Esophagus muscularis mucosa (tissue), 3 donors: ENCODE results near the gene RRP8.

ENCODE experiments used
- CTCF ChIP-seq, 3 experiments: fragments of 200-600 bp in 2 of 3; fragments of 450-650 bp in 1 of 3; sonication (generic) in 2 of 3; IDR thresholded peaks; one replicate each; pipeline ENCODE4 v1.5.1; 2017 to 2019; ENCODE audit warnings: antibody characterized with exemption in 3 of 3, mild to moderate bottlenecking in 2 of 3, moderate library complexity in 1 of 3
- POLR2A ChIP-seq: fragments of 450-650 bp; IDR thresholded peaks from one replicate; pipeline ENCODE4 v1.6.1; 2017; ENCODE audit warnings: antibody characterized with exemption, moderate library complexity, mild to moderate bottlenecking, low read depth

- TF ChIP-seq CTCF (IDR thresholded peaks at IDR 0.05): no peak
- TF ChIP-seq POLR2A: no peak
These were observed 12.6 kb upstream of the RRP8 start for GRCh38 chr11:6615882-6616585.
